HG02885 (cell line): ENCODE results near the gene FCHO1.

Experiments used
- ATAC-seq: cut with Tn5 transposase; IDR thresholded peaks from one replicate; pipeline ENCODE4 v1.9.1; 2021; ENCODE audit warnings: mild to moderate bottlenecking; ENCODE audit not compliant: unreplicated experiment, poor library complexity

The FCHO1 gene, protein sequence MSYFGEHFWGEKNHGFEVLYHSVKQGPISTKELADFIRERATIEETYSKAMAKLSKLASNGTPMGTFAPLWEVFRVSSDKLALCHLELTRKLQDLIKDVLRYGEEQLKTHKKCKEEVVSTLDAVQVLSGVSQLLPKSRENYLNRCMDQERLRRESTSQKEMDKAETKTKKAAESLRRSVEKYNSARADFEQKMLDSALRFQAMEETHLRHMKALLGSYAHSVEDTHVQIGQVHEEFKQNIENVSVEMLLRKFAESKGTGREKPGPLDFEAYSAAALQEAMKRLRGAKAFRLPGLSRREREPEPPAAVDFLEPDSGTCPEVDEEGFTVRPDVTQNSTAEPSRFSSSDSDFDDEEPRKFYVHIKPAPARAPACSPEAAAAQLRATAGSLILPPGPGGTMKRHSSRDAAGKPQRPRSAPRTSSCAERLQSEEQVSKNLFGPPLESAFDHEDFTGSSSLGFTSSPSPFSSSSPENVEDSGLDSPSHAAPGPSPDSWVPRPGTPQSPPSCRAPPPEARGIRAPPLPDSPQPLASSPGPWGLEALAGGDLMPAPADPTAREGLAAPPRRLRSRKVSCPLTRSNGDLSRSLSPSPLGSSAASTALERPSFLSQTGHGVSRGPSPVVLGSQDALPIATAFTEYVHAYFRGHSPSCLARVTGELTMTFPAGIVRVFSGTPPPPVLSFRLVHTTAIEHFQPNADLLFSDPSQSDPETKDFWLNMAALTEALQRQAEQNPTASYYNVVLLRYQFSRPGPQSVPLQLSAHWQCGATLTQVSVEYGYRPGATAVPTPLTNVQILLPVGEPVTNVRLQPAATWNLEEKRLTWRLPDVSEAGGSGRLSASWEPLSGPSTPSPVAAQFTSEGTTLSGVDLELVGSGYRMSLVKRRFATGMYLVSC

GRCh38 chr19:17751103-17751911 lies at the start of gene FCHO1:
Gene FCHO1, plus strand, starts transcription at chr19:17751477. Its CDS starts 3,688 bp downstream, at chr19:17755165.
- ATAC-seq = peak; percentile 34

GRCh38 chr19:17703824-17704463 lies 47.3 kb upstream of the FCHO1 start:
- ATAC-seq = no peak

DNA sequence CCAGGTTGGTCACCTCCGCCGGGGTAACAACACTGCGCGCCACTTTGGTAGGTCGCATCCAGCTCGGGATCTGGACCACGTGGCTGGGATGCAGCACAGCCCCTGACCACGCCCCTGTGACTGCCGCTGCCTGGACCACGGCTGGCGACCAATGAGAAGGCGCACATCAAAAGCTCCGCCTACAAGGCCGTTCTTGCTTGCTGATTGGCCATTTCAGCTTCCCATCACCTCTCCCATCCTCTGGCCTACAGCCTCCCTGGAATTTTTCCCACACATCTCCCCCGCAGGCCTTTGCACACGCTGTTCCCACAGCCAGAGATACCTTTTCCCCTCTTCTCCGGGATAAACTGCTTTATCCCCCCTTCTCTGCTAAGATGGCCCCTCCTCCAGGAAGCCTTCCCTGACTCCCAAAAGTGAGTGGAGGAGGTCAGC lies 44.5 kb upstream of the FCHO1 start:
- no peak for ATAC-seq

- no peak for ATAC-seq
Observed at GRCh38 chr19:17711851-17712250, 39.4 kb upstream of the FCHO1 start.

- no peak for ATAC-seq
Observed at GRCh38 chr19:17716309-17716929, 34.9 kb upstream of the FCHO1 start.

DNA sequence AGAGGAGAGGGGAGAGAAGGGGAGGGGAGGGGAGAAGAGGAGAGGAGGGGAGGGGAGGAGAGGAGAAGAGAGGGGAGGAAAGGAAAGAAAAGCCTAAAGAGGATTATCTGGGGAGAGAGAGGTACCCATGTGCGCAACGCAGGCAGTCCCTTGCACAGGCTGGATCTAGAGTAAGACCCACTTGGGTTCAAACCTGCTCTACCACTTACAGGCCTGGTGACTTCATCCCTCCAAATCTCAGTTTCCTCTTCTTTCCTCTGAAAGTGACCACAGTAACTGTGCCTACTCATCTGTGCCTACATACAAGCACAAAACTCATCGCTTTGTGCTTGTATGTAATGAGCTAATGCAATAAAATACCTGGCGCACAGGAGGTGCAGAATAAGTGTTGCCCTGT lies 32.7 kb upstream of the FCHO1 start:
- no peak for ATAC-seq

DNA sequence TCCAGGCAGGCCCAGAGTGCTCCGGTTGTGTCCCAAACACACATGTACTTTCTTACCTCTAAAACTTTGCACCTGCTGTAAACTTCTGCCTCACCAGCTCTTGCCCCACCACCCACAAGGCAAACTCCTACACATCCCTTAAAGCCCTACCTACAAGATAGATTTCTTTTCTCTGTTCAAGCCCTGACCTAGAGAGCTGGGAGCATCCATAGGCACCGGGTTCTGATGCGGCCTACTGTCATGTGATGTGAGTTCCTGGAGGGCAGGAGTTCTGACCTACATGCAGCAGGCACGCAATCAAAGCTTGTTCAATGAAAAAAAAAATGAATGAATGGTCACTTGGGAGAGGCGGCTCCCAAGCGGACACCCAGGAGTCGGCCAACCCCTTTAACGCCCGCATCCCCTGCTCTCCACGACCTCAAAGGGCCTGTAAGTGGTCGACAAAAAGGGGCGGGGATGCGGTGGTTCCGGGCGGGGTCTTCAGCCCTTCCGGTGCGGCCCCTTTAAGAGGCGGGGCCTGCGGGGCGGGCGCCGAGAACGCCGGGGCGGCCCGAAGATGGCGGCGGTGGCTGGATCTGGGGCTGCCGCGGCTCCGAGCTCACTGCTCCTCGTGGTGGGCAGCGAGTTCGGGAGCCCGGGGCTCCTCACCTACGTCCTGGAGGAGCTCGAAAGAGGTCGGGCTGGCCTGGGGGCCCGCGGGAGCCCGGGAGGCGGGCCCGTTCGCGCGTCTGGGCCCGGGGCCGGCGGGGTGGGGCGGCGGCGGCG lies 32.1 kb upstream of the FCHO1 start, which contains the start of gene MAP1S:
MAP1S (plus strand) TSS at position 534 of the 765 bp plus-strand sequence; CDS start at position 557, 23 bp downstream.
- ATAC-seq = peak; percentile 86

GRCh38 chr19:17719730-17720400 lies 31.4 kb upstream of the FCHO1 start:
- peak; percentile 38 for ATAC-seq

DNA sequence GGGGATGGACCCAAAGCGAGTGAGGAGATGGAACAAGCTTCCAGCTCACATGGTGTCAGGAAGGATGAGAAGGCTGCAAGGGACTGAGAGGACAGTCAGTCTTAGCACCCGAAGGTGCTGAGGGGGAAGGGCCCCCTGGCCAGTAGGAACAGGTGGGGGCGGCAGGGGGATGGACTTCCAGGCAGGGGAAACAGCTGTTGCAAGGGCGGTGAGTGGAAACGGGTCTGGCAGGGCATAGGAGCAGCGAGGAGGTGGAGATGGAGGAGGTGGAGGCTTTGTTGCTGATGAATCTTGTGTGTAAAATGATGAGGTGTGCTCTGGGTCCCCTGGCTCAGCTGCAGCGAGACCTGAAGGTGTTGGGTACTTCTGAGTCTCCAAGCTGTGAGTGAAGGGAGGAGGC lies 30.8 kb upstream of the FCHO1 start:
- no peak for ATAC-seq

- no peak for ATAC-seq
Observed at GRCh38 chr19:17721111-17721628, 30.1 kb upstream of the FCHO1 start.

DNA sequence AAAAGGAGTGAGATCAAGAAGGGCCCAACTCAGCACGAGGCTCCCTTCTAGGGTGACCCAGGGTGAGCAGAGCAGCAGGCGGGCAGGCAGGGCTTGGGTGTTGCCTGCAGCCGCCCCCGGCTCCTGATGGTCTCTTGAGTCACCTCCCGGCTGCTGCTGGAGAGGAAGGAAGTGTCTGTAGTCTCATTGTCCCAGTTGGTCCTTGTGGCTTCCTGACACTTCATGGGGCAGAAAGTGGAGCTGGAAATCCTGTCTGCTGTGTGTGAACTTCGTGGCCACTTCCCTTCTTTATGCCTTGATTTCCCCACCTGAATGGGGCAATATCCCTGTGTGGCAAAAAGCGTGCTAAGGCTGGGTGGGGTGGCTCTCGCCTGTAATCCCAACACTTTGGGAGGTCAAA lies 29.5 kb upstream of the FCHO1 start:
- ATAC-seq = no peak

GRCh38 chr19:17722655-17723240 lies 28.5 kb upstream of the FCHO1 start:
- ATAC-seq = no peak

DNA sequence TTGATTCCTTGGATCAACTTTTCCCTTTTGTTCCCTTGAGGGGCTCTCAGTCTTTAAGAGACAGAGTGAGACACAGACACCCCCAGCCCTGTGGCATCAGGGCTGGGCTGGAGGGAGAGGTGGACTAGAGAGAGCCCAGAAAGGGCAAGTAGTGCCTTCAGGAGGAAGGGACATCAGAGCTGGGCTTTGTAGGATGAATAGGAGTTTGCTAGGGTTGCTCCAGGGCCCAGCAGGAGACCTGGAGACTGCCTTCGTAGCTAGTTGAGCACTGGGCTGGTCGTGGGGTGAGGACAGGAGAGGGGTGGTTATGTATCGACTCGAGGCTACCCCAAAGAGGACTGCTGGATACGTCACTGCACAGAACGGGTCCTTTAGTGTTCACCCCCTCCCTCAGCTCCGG lies 26.6 kb upstream of the FCHO1 start:
- ATAC-seq = no peak

DNA sequence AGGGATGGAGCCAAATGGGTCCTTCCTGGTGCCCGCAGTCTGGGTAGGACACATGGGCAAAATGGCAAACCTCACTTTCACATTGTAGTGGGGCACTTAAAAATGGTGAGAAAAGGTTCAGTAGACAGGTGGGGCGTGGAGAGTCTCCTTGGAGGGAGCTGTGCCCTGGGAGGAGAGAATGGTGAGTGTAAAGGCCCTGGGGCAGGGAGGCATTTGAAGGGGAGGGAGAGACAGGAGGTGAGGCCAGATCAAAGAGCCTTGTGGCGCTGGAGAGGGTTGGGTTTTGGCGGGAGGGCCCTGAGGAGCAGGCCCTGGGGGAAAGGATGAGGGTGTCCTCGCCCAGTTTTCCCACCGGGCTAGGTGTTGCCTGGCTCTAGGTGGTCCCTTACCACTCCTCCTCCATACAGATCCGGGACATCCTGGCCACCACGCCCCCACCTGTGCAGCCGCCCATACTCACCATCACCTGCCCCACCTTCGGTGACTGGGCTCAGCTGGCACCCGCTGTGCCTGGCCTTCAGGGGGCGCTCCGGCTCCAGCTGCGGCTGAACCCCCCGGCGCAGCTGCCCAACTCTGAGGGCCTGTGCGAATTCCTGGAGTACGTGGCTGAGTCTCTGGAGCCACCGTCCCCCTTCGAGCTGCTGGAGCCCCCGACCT lies 25.7 kb upstream of the FCHO1 start:
- no peak for ATAC-seq

GRCh38 chr19:17726136-17726741 lies 25.0 kb upstream of the FCHO1 start:
- ATAC-seq = no peak

GRCh38 chr19:17726964-17727773 lies 24.1 kb upstream of the FCHO1 start:
- ATAC-seq = no peak
